HG03196 (cell line): ENCODE results near the gene CCDC188.

Experiments
- ATAC-seq: cut with Tn5 transposase; IDR thresholded peaks from one replicate; pipeline ENCODE4 v1.9.1; 2021; ENCODE audit not compliant: unreplicated experiment

The CCDC188 gene

DNA sequence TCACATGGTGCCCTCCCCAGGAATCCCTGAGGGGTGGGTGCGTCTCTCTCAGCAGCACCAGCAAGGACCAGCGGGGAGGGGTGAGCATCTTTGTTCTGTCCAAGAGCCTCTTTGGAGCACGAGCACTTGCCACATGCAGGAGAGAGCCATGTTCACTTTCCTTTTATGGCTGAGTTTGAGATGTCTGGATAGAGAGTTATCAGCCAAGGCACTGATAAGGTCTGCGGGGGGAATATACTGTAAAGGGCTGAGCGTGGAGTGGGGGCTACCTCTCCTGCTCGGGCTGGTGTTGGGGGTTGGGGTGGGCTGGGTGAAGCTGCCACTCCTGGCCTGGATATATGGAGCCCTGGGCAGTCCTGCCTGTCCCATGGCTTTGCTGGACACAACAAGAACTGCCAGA is 34.9 kb upstream of the CCDC188 start:
- ATAC-seq, result no peak

GRCh38 chr22:20184501-20185165 is 33.8 kb upstream of the CCDC188 start:
- no peak for ATAC-seq

DNA sequence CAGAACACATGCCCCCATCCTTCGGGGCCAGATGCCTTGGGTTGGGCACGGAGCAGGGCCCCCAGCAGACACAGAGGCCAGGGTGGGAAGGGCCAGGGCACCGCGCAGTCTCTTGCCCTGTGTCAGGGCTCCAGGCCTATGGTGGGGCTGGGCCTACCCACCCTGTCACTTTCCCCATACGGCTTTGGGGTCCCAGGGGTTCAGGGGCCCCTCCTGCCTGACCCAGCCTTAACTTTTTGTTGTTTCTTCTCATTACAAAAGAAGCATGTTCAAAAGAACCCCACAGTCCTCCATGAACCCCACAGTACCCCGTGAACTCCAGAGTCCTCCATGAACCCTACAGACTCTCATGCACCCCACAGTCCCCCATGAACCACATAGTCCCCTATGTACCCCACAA is 33.0 kb upstream of the CCDC188 start:
- no peak for ATAC-seq

- no peak for ATAC-seq
Measured at GRCh38 chr22:20183101-20183500, 32.2 kb upstream of the CCDC188 start.

- ATAC-seq, result no peak
Measured at GRCh38 chr22:20182365-20182764, 31.5 kb upstream of the CCDC188 start.

- no peak for ATAC-seq
Measured at GRCh38 chr22:20181884-20182236, 31.0 kb upstream of the CCDC188 start.

DNA sequence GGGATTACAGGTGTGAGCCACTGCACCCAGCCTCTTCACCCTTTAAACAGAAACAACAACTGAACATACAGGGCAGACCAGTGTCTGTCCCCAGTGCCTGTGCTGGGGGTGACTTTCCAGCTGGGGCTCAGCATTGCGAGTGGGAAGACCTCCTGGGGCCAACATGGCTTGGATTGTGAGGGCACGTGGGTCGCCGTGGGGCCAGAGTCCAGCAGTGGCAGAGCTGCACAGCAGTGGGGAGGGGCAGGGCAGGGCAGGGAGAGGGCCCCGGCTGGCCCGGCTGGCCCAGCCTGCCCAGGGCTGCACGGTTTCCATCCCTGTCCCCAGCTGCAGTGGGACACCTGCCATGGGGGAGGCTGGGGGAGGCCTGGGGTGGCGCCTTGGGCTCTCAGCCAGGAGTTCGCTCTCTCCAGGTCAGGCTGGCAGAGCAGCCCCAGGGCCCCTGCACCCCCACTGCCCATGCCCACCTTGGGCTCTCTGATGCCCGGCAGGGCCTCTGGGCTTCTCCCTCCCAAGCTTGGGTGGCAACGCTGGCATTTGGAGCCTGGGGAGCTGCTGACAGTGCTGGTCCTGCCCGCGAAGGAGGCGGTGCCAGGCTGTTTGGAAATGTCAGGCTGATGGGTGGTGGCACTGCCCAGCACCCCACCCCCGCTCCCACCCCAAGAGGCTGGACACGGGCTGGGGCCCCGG is 30.5 kb upstream of the CCDC188 start:
- ATAC-seq, result no peak

GRCh38 chr22:20180640-20181039 is 29.8 kb upstream of the CCDC188 start:
- ATAC-seq, result no peak

- ATAC-seq, result no peak
Measured at GRCh38 chr22:20180245-20180630, 29.4 kb upstream of the CCDC188 start.

GRCh38 chr22:20179455-20180244 is 28.8 kb upstream of the CCDC188 start:
- no peak for ATAC-seq

GRCh38 chr22:20178915-20179227 is 28.0 kb upstream of the CCDC188 start:
- no peak for ATAC-seq

DNA sequence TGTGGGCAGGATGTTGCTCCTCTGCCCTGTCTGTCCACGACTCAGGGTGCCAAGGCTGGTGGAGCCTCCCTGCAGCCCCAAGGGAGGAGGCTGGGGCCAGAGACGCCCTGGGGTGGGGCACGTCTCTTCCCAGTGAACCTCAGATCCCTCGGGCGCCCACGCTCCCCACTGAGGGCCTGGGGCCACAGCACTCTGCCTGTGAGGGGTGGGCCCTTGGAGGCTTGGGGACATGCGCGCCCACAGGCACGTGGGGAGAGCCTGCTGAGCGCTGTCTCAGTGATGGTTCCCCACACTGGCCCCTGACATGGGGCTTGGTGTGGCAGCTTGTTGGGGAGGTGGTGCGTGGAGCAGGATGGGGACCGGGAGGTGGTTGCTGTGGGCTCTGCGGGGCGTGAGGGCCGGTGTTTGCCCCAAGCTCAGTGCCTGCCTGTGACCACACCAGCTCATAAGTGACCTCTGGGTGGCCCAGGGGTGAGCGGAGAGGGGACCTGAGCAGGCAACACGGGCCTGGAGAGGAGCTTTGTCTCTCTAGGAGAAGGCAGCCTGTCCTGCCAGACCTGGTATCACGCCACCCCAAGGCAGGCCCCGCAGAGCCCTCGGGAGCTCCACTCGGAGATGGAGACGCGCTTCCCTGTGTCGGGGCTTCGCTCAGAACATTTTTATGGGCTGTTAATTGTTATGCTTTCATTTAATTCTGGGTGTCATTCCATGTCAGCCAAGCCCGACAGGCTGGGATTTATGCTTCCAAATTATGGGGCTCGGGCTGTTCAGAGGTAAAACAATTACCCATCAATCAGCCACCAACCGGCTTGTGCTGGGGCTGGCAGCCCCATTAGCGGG is 27.4 kb upstream of the CCDC188 start:
- ATAC-seq, result no peak

- ATAC-seq, result no peak
Measured at GRCh38 chr22:20177217-20177911, 26.5 kb upstream of the CCDC188 start.

GRCh38 chr22:20176421-20177085 is 25.7 kb upstream of the CCDC188 start:
- no peak for ATAC-seq

DNA sequence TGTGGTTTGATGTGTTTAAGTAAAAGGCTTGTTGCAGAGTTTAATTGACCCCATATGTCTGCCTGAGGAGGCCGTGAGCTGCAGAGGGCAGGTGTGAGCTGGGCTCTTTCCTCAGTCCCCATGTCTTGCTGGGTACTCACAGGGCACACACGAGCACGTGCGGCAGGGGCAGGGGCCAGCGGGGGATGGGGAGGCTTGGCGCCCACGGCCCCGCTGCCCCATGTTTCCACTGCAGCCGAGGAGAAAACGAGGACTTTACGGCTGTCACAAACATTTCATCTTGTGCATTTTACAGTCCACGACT is 24.7 kb upstream of the CCDC188 start:
- ATAC-seq, result no peak

DNA sequence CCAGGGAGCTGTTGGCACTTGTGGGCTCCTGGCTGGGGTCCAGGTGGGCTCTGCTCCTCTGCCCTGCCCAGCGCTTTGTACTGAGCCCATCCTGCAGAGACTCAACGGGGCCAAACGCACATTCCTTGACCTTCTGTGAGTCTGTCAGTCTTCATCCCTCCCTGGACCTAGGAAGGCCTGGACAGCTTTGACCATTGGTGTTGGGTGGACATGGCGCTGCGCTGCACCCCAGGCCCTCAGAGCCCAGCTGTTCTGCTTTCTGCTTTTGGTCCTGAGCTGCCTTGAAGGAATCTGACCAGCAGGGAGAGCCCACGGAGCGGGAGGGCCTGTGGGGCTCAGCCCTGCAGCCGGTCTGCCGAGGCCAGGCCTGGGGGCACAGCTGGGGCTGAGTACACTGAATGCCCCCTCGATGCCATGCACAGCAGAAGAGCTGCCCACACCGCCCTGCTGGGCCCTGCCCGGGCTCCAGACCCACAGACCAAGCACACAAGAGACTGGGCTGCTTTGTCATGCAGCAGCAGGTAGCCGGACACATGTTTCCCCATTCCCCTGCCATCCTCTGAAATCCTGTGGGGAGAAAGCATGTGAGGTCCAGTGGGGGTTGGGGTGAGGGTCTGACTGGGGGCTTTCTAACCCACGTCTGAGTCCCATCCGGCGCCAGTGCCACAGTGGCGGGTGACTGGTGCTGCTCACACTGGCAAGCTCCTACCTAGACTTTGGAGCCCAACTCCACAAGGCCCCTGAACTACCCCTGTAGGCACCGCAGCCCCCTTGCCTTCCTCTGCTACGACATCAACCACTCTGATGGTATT is 24.1 kb upstream of the CCDC188 start:
- no peak for ATAC-seq

DNA sequence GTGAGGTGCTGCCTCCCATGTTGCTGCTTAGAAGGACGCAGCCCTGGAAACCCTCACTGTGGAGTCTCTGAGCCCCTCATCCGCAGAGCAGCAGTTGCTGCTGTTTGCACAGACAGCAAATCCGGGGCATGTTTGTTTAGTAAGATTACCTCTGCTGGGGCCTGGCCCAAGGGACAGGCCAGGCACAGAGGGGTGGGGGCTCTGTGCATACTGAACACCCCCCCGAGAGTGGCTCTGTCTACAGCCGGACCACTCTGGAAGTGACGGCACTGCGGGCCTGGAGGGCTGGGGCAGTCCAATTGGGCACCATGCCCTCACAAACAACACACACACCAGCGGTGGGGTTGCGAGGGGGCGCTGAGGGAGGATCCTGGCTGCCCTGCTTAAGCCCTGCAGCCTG is 22.9 kb upstream of the CCDC188 start:
- no peak for ATAC-seq

DNA sequence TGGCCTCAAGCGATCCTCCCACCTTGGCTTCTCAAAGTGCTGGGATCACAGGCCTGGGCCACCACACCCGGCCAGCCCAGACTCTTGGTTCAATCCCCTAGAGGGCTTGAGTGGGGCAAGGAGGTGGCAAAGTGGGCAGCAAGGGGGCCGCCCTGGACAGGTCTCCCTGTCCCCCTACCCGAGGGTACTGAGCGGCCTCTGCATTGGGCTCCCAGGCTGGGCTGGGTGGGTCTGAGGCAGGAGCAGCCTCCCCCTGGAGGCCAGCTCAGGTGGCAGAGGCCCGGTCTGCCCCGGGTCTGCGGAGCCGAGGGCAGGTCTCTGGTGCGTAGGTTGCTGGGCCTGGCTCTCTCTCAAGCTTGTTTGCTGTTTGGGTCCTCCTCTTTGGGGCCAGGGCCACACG is 22.4 kb upstream of the CCDC188 start:
- ATAC-seq, result no peak

DNA sequence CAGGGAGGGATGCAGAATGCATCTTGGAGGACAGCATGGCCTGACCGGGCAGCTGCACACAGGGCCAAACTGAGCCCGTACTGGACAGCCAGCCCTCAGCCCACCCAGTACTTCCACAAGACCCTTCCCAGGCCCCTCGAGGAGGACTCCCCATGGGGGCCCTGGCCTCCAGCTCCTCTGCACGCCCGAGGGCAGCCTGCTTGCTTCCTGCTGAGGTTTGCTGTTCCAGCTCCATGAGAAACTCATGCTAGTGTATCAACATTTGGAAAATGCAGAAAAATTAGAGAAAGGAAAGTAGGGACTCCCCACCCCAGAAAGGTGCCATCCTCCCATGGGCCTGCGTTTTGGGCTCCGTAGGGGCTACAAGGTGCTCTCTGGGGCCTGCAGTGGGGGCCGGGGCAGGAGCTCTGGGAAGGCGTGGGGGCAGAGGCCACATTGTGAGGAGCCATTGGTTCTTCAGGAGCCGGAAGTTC is 21.3 kb upstream of the CCDC188 start:
- no peak for ATAC-seq
